ENCODE measurements around the gene AGGF1.
"Not testable (repeated sequence)": the region's sequence is repeated elsewhere in the genome, so short reads cannot be mapped to it uniquely, and the experiment has no call there.

Gene AGGF1

GRCh38 chr5:77030097-77031071, at the start of gene AGGF1:
Gene AGGF1, plus strand, starts transcription at chr5:77030404. Its CDS starts 363 bp downstream, at chr5:77030767.
- DNase-seq: peak; percentile 44 to 97

DNA sequence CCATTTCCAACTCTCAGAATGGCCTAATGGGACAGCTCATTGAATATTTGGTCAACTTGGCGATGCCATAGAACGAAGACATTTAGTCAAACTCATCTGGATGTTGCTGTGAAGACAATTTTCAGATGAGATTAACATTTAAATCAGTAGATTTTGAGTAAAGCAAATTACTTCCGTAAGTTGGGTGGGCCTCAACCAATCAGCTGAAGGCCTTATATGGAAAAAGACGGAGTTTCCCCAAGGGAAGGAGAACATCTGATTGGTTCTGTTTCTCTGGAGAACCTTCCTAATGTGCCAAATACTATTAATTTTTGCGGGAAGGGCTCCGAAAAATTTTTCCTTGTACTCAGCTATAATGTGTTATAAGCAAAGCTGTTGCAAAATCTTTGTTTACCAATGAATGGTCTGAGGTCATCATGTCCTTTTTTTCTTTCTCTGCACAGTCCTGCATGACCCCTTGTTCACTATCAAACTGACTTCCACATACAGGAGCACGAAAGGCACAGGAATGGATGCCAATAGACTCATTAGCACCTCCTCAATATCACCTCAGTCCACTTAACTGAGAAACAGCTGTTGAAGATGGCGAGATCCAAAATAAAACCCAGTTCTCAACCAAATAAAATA, 49.6 kb upstream of the AGGF1 start:
- no peak for DNase-seq

DNA sequence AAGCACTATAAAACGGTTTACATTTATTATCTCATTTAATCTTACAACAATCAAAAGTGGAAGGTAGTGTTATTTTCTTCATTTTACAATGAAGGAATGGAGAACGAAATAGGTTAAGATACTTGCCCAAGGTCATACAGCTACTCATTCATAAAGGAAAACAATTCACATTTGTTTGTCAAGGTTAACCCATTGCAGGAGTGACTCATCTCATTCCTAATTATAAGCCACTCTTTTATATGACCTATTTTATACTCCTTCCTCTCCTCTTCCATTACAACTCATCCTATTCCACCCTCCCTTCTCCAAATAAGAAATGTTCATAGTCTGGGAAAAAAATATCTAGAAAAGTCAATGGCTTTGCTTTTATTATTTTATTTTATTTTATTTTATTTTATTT, 47.8 kb upstream of the AGGF1 start:
- no peak for DNase-seq

- no peak for DNase-seq
Measured at GRCh38 chr5:76983468-76983867, 46.7 kb upstream of the AGGF1 start.

DNA sequence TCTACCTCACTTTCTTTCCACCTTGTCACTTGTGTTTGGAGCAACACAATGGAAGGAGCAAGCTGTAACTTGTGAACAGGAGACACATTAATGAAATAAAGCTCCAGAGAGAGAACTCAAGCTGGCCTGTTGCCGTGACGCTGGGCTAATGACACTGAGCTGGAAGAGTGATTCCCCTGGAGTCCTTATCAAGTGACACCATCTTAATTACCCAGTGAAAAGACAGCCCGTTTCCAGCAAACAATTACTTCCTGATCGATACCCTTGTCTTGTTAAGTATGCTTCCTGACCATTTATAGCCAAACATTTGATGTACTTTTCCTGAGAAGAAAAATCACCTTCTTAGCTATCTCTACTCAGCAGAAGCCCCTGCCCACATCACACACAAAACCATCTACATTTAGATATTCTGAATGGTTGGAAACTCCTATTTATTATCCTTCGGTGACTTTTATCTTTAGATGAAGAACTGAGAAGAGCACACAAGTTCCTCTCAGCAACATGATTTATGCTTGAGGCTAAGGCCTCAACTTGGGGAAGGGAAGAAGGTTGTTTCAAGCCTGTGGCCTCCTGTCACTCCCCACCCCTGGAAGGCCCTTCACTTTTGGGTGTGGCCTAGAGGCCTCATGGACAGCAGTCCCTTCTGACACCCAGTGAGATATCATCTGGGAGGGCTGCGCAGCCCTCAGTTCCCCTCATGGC, 43.2 kb upstream of the AGGF1 start:
- DNase-seq: no peak

DNA sequence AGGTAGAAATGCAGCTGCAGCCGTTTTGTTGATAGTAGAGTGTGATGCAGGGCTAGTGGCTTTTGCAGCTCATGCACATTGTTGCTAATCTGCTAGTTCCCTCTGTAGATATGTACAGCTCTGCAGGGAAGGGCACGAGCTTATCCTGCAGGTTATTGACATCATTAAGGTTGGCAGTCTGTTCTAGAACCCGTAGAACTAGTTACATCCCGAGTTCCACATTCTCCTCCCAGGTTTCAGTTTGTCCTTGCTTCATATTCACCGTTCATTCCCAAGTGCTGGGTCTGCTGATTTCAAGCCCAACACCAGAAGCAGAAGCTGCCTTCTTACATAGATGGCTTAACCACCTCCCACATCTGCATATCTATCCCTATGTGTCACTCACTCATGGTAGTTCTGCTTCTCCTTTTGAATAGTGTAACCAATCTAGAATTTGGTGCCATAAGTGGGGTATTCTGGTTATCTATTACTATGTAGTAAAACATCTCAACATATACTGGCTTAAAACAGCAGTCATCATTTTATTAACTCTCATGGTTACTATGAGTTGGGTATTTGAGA, 39.2 kb upstream of the AGGF1 start:
- no peak for DNase-seq

DNA sequence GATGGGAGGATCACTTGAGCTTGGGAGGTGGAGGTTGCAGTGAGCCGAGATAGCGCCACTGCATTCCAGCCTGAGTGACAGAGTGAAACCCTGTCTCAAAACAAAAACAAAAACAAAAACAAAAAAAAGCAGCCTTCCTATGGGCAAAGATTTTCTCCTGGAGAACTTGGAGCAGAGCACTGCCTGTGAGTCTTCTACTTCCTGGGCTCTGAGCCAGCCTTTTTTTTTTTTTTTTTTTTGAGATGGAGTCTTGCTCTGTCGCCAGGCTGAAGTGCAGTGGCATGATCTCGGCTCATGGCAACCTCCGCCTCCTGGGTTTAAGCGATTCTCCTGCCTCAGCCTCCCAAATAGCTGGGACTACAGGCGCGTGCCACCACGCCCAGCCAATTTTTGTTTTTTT, 36.8 kb upstream of the AGGF1 start:
- not testable (repeated sequence) for DNase-seq

DNA sequence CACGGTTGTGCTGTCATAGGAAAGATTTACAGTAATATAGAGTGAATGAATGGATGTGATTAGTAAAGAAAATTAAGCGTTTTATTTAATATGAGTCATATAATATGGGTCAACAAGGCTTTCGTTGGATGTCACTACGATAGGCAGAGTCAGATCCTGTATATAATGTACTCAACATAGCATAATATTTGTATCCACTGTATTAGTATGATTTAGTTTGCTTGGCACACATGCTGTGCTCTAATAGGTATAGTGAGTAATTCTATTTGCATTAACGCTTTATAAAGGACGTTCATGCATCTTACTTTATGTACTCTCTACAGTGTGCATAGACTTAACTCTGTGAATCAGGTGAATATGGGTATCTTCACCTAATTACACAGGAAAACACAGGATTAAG, 35.9 kb upstream of the AGGF1 start:
- DNase-seq: no peak

GRCh38 chr5:76998251-76998650, 32.0 kb upstream of the AGGF1 start:
- not testable (repeated sequence) for DNase-seq

DNA sequence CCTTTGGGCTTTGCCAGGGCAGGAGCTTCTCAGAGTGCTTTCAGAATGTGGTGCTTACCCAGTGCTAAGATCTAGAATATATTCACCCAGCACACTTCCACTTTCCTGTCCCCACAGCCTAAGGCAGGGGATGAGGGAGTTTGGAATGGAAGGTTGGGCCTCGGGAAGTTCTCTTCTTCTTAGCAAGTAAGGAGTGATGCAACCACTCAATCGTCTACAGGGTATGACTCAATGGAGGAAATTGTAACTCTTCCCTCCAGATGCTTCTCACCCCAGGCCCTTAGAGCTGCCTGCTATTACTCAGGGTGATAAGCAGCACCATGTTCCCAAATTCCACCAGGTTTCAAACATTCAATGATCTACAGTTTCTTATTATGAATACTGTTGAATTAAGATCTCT, 30.8 kb upstream of the AGGF1 start:
- DNase-seq: no peak

DNA sequence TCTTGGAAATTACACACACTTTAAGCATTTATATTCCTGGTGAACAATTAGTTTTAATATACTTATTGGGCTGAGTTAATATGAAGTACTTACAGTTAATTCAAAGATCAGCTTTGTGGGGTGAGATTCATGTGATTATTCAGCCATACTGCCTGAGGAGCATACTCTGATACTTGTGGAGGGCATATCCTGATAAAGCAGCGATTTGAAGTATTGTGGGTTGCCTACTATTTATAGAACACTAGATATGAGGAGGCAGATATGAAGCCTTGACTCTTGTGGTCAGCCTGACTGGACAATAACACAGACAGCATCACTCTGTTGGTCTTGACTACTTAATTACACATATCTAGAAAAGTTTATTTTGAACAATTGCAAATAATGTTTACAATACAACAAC, 27.0 kb upstream of the AGGF1 start:
- no peak for DNase-seq

GRCh38 chr5:77006124-77006523, 24.1 kb upstream of the AGGF1 start:
- no peak for DNase-seq

GRCh38 chr5:77008413-77008812, 21.8 kb upstream of the AGGF1 start:
- DNase-seq: no peak

DNA sequence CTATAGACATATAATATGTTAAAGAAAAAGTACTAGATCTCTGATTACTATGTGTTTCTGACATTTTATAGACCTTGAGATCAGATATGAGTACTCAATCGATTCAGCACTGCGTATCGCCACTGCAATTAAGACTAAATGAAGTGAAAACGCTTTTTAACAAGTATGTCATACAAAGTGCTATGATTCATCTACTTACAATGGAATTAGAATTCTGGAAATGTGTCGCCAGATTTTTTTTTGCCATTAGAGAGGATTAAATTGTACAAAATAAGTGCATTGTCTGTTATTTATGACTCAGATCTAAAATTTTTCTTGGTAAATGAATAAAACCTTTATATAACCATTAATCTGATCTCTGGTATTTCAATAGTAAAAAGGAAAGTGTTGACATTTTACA, 20.0 kb upstream of the AGGF1 start:
- no peak for DNase-seq

- no peak for DNase-seq
Measured at GRCh38 chr5:77011498-77011897, 18.7 kb upstream of the AGGF1 start.

DNA sequence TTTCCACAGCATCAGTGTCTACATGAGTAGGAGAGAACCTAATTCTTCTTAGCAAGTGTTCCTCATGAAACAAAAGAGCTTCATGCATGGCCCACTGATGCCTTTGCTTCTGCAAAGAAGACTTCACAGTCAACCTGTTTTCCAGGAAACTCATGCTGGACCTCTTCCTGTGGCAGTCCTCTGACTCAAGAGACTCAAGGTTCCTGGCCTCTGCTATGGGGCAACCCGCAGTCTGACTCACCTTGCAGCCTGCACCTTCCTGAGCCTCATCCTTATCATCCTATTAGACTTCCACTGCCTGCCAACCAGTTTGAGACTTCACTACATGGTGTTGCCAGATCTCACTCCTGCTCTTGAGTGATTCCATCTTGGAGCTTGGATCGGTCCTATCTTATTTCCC, 17.6 kb upstream of the AGGF1 start:
- no peak for DNase-seq

- peak in 1 of 2 donors; percentile 63 for DNase-seq
Measured at GRCh38 chr5:77015938-77016569, 14.2 kb upstream of the AGGF1 start.

- DNase-seq: no peak
Measured at GRCh38 chr5:77016962-77017361, 13.2 kb upstream of the AGGF1 start.

GRCh38 chr5:77017668-77018067, 12.5 kb upstream of the AGGF1 start:
- DNase-seq: no peak

DNA sequence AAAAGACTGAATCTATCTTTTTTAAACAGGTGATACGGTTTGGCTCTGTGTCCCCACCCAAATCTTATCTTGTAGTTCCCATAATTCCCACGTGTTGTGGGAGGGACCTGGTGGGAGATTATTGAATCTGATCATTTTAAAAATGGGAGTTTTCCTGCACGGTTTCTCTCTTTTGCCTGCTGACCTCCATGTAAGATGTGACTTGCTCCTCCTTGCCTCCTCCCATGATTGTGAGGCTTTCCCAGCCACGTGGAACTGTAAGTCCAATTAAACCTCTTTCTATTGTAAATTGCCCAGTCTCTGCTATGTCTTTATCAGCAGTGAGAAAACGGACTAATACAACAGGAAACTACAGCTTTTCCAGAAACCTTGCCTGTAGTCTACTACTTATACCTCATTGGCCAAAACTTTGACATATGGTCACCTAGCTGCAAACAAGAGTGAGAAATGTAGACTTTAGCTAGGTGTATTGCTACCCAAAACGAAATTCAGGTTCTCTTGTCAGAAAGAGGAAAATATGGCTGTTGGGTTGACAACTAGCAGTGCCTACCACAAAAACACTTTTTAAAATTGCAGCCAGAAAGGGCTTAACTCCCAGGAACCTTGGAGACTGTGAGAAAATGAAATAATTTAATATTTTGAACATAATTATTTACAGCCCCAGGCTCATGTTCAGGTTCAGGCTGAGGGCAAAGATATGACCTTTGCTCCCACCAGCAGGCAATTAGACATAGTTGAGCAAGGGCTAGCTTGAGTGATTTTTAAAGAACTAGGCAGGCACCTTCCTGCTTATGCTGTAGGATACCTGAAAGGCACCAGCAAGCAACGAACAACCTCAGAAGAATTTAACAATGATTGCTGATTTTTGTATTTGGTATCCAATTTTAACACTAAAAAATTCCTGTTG, 7.4 kb upstream of the AGGF1 start:
- DNase-seq: no peak

DNA sequence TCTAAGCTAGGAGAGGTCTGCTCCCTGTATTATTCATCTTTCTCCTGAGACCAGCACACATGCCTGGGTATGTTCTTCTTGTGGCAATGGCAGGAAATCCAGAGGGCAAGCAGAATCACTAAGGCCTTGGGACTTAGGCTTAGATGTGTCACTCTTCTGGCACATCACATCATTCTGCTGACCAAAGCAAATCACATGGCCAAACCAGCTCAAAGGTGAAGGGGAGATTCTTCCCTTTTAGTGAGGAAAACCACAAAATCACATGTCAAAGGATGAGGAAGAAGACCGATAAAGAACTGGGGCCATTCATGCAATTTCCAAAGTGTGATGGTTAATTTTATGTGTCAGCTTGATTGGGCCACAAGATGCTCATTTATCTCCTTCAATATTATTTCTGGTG, 5.7 kb upstream of the AGGF1 start:
- DNase-seq: no peak

Data from bone marrow (tissue), 2 donors.